Fibroblast of pulmonary artery (primary cell): ENCODE data around the gene IGFALS.

Experiments
- DNase-seq: peaks from one replicate; pipeline ENCODE4 v3.0.0-alpha.2; 2010; ENCODE audit warnings: low read depth
- H3K4me3 ChIP-seq: replicated peaks from 2 replicates; pipeline ENCODE4 v1.5.1; 2011; ENCODE audit warnings: low read depth, mild to moderate bottlenecking, control low read depth, low read length, moderate library complexity
- TF ChIP-seq, protein P1 (sequence below): IDR thresholded peaks from 2 replicates; pipeline ENCODE4 v1.5.1; 2011; ENCODE audit warnings: mild to moderate bottlenecking, control low read depth, low read length, inconsistent platforms; ENCODE audit errors: missing control alignments

Gene IGFALS

GRCh38 chr16:1767116-1767994 is 26.1 kb downstream of the IGFALS start:
- no peak for DNase-seq
- no peak overlapping the region for H3K4me3 ChIP-seq
- TF ChIP-seq, protein P1, sequence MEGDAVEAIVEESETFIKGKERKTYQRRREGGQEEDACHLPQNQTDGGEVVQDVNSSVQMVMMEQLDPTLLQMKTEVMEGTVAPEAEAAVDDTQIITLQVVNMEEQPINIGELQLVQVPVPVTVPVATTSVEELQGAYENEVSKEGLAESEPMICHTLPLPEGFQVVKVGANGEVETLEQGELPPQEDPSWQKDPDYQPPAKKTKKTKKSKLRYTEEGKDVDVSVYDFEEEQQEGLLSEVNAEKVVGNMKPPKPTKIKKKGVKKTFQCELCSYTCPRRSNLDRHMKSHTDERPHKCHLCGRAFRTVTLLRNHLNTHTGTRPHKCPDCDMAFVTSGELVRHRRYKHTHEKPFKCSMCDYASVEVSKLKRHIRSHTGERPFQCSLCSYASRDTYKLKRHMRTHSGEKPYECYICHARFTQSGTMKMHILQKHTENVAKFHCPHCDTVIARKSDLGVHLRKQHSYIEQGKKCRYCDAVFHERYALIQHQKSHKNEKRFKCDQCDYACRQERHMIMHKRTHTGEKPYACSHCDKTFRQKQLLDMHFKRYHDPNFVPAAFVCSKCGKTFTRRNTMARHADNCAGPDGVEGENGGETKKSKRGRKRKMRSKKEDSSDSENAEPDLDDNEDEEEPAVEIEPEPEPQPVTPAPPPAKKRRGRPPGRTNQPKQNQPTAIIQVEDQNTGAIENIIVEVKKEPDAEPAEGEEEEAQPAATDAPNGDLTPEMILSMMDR: no peak

DNA sequence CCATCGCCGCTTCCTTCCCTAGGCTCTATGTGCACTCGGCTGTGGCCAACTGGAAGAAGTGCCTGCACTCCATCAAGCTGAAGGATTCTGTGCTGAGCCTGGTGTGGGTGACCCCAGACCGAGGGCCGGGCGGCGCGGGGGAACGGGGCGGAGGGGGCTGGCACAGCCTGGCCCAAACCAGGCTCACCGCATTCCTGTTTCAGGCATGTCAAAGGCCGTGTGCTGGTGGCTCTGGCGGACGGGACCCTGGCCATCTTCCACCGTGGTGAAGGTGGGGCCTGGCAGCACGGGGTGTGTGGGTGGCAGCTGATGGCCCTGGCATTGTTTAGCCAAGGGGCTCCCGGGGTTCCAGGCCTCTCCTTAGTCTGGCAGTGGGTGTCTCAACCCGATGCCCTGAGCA is 26.8 kb downstream of the IGFALS start:
- DNase-seq: no peak
- TF ChIP-seq, protein P1: no peak
- H3K4me3 ChIP-seq: no peak overlapping the region

GRCh38 chr16:1766231-1766630 is 27.3 kb downstream of the IGFALS start:
- TF ChIP-seq, protein P1: no peak
- no peak overlapping the region for H3K4me3 ChIP-seq

DNA sequence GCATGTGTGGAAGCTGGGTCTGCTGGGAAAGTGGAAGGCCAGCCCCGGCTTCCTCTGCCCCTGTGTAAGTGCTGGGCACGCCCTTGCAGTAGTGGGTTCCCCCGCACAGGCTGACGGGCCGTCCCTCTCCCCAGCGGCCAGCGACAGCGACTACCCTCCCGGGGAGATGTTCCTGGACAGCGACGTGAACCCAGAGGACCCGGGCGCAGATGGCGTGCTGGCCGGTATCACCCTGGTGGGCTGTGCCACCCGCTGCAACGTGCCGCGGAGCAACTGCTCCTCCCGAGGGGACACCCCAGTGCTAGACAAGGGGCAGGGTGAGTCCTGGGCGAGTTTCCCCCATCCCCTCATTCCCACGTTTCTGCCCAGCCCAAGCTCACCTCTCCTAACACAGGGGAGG is 27.7 kb downstream of the IGFALS start:
- H3K4me3 ChIP-seq: no peak overlapping the region
- no peak for DNase-seq
- TF ChIP-seq, protein P1: no peak

More at GRCh38 chr16:1766231-1766630, 27.3 kb downstream of the IGFALS start:
- no peak for DNase-seq

GRCh38 chr16:1764971-1765370 is 28.5 kb downstream of the IGFALS start:
- no peak overlapping the region for H3K4me3 ChIP-seq
- TF ChIP-seq, protein P1: no peak
- no peak for DNase-seq

DNA sequence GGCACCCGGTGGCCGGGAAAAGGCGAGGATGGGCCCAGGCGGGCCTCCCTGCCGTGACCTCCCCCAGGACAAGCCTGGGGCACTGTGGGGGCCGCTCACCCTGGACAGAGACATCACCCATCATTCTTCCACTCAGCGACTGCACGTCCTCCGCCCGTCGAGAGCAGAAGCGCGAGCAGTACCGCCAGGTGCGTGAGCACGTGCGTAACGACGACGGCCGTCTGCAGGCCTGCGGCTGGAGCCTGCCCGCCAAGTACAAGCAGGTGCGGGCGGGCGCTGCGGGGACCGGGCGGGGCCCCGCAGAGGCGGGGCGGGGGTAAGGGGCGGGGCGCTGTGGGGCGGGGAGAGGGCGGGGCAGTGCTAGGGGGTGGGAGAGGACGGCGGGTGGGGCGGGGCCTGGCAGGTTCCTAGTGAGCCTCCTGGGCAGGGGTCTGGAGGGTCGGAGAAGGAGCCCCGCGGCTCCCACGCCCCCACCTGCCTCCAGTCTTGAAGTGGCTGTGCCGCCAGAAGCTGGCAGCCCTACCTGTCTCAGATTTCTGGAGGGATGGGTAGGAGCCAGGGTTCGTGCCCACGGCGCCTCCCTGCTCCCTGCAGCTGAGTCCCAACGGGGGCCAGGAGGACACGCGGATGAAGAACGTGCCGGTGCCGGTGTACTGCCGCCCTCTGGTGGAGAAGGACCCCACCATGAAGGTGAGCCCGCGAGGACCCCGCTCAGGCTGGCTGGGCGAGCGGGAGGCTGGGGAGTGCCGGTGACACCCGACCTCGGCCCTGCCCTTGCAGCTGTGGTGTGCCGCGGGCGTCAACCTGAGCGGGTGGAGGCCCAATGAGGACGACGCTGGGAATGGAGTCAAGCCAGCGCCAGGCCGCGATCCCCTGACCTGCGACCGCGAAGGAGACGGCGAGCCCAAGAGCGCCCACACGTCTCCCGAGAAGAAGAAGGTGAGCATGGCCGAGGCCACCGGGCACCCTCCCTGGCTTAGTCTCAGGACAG is 29.7 kb downstream of the IGFALS start:
- TF ChIP-seq, protein P1: peak; percentile 29
- no peak for DNase-seq
- no peak overlapping the region for H3K4me3 ChIP-seq
